Hematopoietic multipotent progenitor cell treated with erythropoietin and hydrocortisone succinate and interleukin-3 and kit ligand, for 15 days (in vitro differentiated cells): ENCODE results near the gene C20orf202.
"Not testable (repeated sequence)": the region's sequence is repeated elsewhere in the genome, so short reads cannot be mapped to it uniquely, and the experiment has no call there.

Source experiments
- DNase-seq: peaks from one replicate; pipeline ENCODE4 v3.0.0-alpha.2; 2015; ENCODE audit warnings: low spot score

The C20orf202 gene

DNA sequence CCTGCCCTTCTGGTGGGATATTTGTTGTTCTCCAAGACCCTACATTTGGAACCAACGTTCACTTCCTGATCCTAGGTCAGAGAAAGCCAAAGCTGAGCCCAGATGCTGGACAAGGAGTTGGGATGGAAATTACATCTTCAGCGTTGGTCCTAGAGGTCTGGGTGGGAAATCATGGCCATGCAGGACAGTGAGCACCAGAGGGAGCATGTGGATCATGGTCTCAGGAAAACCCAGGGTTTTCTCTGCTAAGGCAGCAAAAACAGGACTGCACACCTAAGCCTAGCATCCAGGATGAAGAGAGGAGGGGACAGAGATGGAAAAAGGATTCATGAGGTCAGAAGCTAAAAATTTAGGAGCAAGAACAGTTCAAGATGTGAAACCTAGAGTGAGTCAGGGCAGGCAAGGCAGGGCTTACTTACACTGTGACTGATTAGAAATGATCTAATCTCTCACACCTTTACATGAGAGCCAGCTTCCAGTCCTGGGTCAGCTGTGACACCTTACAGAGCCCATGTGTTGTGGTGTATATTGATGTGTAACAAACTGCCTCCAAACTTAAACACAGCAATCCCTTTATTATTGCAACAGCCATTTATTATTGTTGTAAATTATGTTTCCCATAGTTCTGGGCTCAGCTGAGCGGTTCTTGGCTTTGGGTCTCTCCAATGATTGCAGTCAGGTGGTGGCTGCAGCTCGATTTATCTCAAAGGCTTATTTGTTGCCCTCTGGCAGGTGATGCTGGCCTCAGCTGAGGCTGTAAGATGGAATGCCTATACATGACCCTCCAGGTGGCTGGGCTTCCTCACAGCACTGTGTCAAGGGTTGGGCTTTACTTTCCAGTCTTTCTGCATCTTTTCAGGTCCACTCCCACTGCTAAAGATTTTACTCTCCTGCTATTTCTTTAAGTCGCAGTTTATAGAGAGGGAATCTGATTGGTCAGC, 6.5 kb downstream of the C20orf202 start:
- no peak for DNase-seq

DNA sequence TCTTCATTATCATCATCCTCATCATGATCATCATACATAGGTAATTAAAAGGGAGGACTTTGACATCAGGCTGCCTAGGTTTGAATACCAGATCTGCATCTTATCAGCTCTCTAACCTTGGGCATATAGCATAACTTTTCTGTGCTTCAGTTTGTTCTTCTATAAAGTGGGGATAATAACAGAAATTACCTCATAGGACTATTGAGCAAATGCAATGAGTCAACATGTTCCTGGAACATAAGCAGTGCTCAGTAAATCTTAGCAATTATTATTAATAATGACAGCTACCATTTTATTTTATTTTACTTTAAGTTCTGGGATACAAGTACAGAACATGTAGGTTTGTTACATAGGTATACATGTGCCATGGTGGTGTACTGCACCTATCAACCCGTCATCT, 7.2 kb downstream of the C20orf202 start:
- no peak for DNase-seq

DNA sequence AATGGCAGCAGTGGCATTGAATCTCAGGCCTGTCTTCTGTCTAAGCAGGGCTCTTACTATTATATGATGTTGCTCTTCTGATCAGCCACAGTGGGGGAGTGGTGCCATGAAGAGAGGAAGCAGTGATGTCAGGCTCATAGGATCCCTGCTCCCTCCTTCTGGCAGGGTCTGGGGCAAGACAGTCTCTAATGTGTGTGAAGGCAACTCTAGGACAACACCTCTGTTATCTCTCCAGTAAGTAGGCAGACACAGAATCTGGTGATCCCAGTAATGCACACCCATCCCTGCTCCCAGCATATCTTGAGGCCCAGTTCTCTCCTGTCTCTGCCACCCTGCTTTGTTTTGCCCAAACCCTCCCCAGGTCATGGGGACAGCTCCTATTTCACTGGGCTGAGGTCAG, 8.8 kb downstream of the C20orf202 start:
- peak; percentile 45 for DNase-seq

DNA sequence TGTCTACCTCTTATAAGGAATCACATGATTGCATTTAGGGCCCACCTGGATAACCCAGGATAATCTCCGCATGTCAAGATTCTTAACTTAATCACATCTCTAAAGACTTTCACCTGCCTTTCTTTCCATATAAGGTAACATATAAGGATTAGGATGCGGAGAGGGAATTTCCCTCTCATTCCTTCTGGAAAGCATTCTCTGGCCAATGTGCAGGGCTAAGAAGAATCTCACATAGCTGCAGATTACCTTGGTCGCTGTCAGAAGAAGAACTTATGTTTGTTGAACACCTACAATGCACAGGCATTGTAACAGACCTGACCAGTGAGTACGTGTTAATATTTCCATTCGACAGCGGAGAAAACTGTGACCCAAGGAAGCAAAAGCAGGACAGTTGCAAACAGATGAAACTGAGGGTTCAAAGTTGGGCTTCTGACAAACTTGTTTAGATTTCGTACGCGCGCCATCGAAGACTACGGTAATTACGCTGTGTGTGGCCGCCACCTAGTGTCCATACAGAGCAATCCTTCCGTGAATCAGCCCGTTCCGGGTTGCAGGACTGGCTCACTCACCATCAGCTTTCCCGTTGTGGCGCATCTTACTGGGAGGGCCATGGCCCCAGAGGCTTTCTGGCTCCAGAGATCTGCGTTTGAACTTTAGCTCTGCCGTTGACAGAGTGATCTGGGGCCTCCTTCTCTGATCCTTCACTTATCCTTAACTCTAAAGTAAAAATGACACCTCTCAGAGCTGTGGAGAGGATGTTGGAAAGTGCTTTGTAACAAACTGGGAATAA, 9.5 kb downstream of the C20orf202 start:
- DNase-seq: peak; percentile 81

DNA sequence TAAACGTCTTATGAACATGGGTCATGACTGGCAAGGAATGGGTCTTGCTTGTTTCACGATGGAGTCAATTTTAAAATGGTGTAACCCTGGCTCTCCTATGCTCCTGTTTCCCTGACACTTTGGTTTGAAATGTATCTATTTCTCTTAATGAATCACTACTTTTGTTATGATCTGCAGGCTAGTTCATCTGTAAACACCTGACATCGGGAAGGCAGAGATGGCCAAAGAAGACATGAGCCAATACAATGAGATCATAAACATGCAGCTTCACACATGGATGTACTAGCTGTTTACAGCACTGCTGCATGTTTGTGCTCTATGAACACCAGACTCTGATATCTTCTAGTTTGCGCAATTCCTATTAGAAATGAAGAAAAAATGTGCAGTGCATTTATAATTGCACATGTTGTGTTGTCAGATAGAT, 11.6 kb downstream of the C20orf202 start:
- DNase-seq: no peak

DNA sequence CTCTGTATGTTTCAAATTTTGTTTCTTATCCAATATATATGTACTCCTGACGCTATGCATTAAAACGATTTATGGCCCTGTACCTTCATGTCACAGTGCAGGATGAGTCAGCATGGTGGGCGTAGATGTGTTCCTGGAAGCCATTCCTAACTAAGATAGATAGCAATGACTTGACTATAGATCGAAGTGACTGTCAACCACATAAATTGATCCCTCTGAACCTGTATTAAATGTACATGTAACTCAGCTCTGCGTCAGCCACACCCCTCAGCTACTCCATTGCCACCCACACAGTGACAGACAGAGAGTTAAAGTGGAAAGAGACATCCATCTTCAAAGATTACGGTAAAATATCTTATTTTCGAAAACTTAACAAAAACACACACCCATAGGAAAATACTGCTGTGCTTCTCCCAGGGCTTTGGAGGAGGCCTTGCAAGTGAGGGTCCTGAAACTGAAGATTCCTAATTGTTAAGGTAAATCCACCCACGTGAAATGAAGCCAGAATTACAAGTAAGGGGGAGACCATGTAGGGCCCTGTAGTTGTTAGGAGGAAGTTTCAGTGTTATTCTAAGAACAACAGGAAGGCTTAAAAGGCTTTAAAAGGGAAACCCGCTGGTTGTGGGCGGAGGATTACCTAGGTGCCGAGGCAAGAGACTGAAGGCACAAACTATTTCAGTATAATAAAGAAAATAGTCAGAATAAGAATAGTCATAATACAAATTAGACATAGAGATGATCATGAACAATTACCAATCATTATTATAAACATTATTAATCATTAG, 12.3 kb downstream of the C20orf202 start:
- peak; percentile 47 for DNase-seq

DNA sequence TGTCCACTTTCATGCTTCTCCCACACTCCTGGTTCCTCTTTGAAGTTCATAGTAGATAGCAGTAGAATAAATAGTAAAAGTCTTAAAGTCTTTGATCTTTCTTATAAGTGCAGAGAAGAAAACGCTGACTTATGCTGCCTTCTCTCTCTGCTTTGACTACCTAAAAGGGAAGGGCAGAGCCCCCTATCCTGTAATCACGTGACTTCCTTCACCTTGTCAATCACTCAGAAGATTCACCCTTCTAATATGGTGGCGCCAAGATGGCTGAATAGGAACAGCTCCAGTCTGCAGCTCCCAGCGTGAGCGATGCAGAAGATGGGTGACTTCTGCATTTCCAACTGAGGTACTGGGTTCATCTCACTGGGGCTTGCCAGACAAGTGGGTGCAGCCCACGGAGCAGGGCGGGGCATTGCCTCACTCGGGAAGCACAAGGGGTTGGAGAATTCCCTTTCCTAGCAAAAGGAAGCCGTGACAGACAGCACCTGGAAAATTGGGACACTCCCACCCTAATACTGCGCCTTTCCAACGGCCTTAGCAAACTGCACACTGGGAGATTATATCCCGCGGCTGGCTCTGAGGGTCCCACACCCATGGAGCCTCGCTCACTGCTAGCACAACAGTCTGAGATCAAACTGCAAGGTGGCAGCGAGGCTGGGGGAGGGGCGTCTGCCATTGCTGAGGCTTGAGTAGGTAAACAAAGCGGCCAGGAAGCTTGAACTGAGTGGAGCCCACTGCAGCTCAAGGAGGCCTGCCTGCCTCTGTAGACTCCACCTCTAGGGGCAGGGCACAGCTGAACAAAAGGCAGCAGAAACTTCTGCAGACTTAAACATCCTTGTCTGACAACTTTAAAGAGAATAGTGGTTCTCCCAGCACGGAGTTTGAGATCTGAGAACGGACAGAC, 13.5 kb downstream of the C20orf202 start:
- not testable (repeated sequence) for DNase-seq

DNA sequence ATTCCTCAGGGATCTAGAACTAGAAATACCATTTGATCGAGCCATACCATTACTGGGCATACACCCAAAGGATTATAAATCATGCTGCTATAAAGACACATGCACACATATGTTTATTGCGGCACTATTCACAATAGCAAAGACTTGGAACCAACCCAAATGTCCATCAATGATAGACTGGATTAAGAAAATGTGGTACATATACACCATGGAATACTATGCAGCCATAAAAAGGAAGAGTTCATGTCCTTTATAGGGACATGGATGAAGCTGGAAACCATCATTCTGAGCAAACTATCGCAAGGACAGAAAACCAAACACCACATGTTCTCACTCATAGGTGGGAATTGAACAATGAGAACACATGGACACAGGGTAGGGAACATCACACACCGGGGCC, 19.5 kb downstream of the C20orf202 start:
- not testable (repeated sequence) for DNase-seq

DNA sequence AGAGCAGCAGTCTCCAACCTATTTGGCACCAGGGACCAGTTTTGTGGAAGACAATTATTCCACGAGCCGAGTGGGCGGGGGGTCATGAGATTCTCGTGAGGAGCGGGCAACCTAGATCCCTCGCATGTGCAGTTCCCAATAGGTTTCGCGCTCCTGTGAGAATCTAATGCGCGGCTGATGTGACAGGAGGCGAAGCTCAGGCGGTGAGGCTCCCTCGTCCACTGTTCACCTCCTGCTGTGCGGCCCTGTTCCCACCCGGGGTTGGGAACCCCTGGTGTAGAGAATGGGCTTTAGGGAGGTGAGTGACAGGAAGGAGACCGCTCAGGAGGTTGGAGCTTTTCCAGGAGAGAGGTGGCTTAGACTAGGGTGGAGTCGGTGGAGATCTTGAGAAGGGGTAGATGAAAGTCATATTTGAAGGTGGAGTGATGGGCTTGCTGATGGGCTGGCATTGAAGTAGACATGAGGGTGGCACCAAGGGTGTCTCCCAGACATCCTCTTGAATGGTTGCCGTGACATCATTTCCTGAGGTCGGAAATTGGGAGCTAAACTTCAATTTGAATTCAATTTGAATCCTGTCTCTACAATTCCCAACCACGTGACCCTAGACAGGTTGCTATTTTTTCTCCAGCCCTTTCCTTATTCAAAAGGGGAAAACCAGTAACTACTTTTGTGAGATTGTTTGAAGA, 21.1 kb downstream of the C20orf202 start:
- DNase-seq: no peak

DNA sequence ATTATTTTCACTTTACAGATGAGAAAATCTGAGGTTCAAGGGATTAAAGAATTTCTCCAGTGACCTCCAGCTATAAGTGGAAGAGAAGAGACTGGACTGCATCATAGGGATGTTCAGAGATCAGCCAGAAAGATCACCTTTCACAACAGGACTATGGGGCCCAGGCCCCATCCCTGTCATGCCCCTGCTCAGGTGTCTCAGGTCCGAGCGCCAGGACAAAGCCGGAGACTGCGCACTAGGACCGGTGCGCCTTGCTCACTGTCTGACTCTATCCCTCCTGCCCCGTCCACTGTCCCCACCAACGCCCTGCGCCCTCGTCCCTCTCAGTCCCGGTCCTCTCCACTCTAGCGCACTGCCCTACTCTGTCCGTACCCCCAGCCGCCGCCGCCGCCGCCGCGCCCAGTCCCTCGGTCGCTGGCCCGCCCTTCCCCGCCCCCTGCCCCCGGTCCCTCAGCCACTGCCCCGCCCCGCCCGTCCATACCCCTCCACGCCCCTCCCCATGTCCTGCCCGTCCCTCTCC, 22.1 kb downstream of the C20orf202 start:
- no peak for DNase-seq

DNA sequence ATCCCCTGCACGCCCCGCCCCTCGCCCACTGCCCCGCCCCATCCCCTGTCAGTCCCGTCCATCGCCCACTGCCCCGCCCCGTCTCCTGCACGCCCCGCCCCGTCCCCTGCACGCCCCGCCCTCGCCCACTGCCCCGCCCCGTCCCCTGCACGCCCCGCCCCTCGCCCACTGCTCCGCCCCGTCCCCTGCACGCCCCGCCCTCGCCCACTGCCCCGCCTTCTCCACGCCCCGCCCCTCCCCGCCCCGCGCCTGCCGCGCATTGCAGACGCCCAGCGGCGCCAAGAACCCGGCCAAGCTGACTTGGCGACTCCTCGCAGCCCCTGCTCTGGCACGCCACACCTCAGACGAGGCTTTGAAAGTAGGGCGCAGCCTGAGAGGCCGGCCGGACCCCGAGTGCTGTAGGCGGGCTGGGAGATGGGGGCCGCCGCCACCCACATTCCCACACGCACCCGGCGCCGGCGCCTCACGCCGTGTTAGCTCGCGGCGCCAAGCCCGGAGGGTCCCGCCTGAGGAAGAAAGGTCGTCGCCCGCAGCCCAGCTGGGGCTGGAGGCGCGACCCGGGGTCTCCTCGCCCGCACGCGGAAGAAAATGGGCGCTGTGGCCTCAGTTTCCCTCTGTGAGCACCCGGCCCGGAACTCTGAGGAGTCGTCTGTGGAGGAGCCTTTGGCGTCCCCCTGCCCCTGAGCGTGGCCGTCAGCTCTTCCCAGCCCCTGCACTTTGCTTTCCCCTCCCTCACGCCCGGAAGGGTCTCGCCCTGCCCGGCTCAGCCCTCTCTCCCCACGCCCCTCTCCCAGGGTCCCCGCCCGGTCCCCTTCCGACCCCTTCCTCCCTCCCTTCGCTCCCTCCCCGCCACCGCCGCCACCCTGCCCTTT, 22.8 kb downstream of the C20orf202 start, which contains the start of gene RAD21L1:
Gene RAD21L1, plus strand, starts transcription at position 262 of the 872 bp plus-strand sequence. CDS start 2,410 bp downstream, outside the sequence.
- DNase-seq: peak; percentile 65

DNA sequence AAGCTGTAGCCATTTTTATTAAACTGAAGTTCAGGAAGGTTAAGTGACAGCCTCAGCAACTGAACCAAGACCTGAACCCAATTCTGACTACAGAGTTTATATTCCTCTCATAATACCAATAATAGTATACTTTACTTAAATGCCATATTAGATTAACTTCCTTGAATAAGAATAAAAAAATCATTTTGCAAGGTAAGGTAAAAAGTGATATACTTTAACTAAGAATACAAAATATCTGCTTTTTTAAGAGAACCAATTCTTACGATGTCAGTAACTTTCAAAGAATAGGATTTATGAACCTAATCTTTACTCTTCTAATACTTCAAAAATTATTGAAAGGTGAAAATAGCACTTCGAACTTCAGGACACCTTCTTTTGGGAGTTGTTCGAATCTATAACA, 26.3 kb downstream of the C20orf202 start:
- no peak for DNase-seq

DNA sequence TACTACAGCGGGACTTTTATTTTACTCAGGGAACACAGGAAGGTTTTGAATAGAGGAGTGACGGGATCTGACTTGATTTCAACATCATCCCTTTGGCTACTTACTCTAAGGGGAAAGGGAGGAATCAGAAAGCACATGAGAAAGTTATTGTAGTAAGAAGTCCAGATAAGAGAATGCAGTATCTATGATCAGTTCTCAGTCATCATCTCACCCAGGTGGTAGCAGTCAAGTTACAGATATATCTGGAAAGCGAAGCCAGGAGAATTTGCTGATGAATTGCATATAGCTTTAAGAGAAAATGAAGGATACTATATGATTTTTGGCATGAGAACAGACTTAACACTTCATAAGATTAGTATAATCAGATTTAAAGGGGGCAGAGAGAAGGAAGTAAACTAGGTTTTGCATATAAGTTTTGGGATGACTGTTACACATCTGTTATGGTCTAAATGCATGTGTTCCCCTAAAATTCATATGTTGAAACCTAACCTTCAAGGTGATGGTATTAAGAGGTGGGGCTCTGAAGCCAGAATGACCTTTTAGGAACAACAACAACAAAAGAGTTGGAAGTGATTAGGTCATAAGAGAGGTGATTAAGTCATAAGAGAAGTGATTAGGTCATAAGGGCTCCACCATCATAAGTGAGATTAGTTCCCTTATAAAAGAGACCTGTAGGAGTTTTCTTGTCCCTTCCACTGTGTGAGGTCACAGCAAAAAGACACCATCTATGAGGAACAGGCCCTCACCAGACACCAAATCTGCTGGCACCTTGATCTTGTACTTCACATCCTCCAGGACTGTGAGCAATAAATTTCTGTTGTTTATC, 29.2 kb downstream of the C20orf202 start:
- DNase-seq: no peak

DNA sequence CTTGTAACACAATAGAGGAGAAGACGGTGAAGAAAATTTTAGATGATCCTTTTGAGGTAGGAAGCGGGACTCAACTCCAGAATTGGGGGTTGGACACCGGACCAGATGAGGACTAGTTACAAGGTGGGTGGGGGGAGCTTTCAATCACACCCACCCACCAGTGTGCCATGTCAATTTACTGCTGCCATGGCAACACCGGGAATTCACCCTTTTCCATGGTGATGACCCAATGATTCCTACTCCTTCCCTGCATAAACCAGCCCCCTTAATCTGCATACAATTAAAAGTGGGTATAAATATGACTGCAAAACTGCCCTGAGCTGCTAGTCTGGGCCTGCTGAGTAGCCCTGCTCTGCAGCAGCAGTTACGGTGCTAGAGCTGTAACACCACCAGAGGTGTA, 37.3 kb downstream of the C20orf202 start:
- no peak for DNase-seq

DNA sequence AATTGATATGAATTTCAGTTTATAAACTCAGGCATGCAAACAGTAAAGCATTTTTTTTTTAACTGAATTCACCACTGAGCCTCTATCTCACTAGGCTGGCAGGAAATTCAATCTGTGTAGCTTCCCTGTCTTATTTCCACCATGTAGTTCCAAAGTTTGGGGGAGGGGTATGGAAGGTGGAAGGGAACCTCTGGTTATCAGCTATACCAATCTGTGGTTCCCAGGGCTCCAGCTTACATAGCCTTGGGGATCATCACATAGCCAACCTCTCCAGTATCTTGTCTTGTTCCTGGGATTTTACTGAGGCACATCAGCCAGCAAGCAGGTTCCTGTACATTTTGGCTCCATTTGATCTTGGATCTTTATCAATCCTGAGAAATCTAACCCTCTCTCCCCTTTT, 38.2 kb downstream of the C20orf202 start:
- no peak for DNase-seq

DNA sequence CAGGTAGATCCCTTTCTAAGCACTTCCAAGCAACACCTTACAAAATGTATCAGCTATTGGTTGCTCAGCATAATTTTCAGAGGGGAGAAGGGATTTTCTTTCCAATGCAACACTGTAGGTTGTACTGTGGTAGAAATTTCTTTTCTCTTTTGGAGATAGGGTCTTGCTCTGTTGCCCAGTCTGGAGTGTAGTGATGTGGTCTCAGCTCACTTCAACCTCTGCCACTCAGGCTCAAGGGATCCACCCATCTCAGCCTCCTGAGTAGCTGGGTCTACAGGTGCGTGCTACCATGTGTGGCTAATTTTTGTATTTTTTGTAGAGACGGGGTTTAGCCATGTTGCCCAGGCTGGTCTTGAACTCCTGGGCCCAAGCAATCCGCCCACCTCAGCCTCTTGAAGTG, 38.8 kb downstream of the C20orf202 start:
- DNase-seq: no peak

DNA sequence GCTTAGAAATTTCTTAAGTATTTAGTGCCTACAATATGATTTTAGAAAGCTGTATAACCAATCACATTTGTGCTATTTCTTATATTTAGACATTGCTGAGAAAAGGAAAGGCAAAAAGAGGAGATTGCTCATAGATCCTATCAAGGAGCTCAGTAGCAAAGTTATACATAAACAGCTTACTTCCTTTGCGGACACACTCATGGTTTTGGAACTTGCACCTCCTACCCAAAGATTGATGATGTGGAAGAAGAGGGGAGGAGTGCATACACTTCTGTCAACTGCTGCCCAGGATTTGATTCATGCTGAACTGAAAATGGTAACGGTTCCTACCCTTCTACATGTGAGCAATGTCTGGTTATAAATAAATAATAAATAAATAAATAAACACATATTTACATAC, 39.3 kb downstream of the C20orf202 start:
- DNase-seq: no peak

DNA sequence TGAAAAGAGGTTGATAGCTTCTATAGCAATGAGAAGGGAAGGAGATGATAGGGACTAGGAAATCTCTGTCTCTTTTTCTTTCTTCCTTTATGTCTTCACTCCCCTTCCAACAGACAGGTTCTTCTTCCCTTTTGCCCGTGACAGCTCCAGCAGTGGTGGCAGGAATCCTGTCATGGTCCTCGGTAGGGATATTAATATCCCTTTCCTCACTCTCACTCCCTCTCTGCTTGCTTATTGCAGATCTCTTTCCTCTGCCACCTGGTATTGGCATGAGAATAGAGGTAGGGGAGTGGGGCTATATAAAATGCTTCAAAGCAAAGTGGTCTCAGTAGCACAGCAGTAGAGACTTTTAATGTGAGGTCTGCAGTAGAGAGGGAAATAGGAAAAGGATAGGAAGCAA, 42.3 kb downstream of the C20orf202 start:
- DNase-seq: no peak
